HUDEP-2 (cell line): ENCODE measurements around the gene FBXO42.

ENCODE experiments used
- DNase-seq, 76 experiments: peaks; one replicate each; lab custom pipeline; 2025; ENCODE audit not compliant: unreplicated experiment in 76 of 76; lab: John Stamatoyannopoulos, UW

FBXO42 gene

GRCh38 chr1:16206547-16207317 lies 145.5 kb downstream of the FBXO42 start:
- DNase-seq = peak; percentile 56 to 98 (median 95)

GRCh38 chr1:16205891-16206546 lies 146.3 kb downstream of the FBXO42 start:
- DNase-seq = peak in 1 of 76 experiments; percentile 89

GRCh38 chr1:16205334-16205671 lies 147.0 kb downstream of the FBXO42 start:
- DNase-seq = no peak

GRCh38 chr1:16204634-16205333 lies 147.5 kb downstream of the FBXO42 start:
- DNase-seq = peak in 22 of 76 experiments; percentile 1 to 41 (median 12)

- no peak for DNase-seq
These were observed 148.1 kb downstream of the FBXO42 start for GRCh38 chr1:16204216-16204615.

GRCh38 chr1:16203550-16203949 lies 148.7 kb downstream of the FBXO42 start:
- no peak for DNase-seq

GRCh38 chr1:16202281-16203210 lies 149.7 kb downstream of the FBXO42 start:
- no peak for DNase-seq

GRCh38 chr1:16199700-16200099 lies 152.6 kb downstream of the FBXO42 start:
- DNase-seq = no peak

- DNase-seq = no peak
These were observed 153.2 kb downstream of the FBXO42 start for GRCh38 chr1:16199157-16199501.

- no peak for DNase-seq
These were observed 153.7 kb downstream of the FBXO42 start for GRCh38 chr1:16198444-16199156.

GRCh38 chr1:16196874-16197273 lies 155.4 kb downstream of the FBXO42 start:
- DNase-seq = no peak
